ENCODE data around the gene C8B. TPM values are rescaled to one million over a fixed set of nuclear protein-coding genes. Genes with fewer than 3 reads are reported as not detected.

Gene C8B
- total RNA-seq, 1 experiment from 2014 or later: not detected

DNA sequence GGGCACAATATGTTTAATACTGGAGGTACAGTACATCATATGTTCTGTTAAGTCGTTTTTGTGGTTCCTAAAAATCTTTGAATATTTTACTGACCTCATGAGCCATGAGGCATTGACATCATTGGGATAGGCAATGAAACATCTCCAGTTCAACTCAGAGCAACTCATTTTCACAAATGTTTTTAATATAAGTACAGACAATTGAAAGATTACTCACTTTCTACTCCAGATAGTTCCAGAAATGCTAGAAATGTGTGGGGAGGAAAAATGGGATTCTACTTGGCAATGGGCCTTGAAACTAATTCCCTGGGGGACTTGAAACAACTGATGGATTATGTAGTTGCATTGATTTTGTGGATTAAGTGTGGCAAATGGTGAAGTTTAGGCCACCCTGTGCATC lies 7.2 kb upstream of the C8B start:
- DNase-seq (ENCODE audit: low read depth): no peak

GRCh38 chr1:56970280-56970679 lies 4.5 kb upstream of the C8B start:
- DNase-seq (ENCODE audit: low read depth): no peak

GRCh38 chr1:56968878-56969495 lies 3.2 kb upstream of the C8B start:
- DNase-seq (ENCODE audit: low read depth): no peak

DNA sequence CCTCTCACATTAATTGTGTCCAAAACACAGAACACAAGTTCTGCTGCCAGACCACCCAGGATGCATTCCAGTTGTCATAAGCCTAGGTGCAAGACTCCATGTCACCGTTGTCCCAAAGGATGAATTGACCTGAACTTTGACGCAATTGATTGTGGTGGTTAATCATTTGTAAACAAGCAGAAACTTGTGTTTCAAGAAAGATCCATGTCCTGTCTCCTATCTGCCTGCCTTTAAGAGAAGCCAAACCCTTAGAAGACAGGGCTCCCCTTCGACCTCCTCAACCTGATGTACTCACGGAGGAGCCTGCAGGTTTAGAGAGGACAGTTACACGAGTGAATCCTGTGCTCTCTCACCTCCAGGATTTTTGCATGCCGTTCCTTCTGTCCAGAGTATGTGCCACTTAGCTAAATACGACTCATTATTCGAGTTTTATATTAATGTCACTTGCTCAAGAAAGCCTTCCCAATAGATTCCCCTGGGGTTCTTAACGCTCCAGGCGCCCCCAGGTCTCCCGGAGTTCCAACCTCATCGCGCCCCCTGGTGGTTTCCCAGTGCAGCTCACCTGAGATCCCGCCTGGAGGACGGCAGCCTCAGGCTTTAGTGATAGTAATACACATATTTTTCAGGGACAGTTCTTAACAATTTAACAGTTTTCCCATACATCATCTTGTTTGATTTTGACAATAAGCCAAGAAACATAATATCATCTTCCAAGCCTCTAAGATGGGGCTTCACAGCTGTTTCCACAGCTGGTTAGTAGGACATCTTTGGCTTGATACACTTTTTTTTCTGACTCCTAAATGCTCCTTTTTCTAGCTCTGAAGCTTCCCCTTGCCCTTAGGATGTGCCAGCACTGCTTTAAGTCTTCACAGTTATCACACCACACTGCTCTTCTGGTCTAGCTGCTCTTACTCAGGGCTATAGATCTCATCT lies 2.4 kb upstream of the C8B start:
- peak; percentile 35 for DNase-seq (ENCODE audit: low read depth)

- no peak for DNase-seq (ENCODE audit: low read depth)
These were observed 1.5 kb upstream of the C8B start for GRCh38 chr1:56967355-56967754.

GRCh38 chr1:56966698-56966999 lies 834 bp upstream of the C8B start:
- DNase-seq (ENCODE audit: low read depth): no peak

- DNase-seq (ENCODE audit: low read depth): no peak
These were observed 624 bp downstream of the C8B start for GRCh38 chr1:56965191-56965590.

- no peak for DNase-seq (ENCODE audit: low read depth)
These were observed 1.3 kb downstream of the C8B start for GRCh38 chr1:56964349-56965017.

- DNase-seq (ENCODE audit: low read depth): no peak
These were observed 2.1 kb downstream of the C8B start for GRCh38 chr1:56963667-56964066.

DNA sequence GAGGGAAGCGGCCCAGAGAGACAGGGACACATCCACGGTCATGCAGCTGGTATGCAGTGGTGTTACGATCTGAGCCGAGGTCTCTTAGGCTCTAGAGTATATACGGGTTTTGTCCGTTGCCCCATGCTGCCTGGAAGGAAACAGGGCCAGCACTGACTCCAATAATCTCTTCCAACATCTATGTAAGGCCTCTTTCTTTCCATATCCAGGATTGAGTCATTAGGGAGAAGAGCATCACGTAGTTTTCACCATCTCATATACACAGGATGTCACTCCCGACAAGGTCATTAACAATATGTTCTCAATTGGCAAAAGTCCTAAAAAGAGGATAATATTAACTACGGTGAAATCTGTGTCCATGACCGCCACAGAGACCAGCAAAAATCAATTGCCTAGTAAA lies 4.4 kb downstream of the C8B start:
- no peak for DNase-seq (ENCODE audit: low read depth)

- DNase-seq (ENCODE audit: low read depth): peak; percentile 34
These were observed 7.3 kb downstream of the C8B start for GRCh38 chr1:56958526-56958925.

DNA sequence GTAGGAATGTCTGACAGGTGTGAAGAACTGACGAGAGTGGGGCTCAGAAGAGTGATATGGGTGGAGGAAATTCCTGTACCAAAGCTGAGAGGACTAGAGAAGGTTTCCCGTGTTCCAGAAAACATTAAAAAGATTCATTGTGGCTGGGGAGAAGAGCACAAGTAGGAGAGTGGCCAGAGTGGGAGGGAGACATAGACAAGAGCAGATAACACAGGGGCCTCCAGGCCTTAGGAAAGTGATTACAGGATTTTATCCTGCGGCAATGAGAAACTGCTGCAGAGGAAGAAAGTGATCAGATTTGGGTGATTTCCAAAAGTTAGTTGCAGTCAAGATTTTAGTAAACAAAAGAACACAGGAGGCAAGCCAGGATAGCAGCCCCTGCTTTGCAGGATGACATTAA lies 7.9 kb downstream of the C8B start:
- DNase-seq (ENCODE audit: low read depth): no peak

DNA sequence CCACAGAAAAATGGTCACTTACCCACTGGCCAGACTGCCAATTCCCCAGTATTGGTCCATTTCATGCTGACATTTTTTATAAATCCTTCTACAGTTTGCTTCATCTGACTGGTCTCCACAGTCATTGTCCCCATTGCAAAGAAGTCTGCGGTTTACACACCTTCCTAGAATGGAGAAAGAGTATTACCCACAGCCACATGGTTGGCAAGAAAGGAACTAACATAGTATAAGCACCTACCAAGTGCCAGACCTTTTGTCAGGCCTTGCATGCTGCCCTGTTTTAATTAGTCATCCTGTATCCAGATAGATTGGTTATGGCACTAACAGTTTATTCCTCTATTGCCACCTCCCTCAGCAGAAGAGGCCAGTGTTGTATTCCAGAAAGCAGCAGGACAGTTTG lies 11.2 kb downstream of the C8B start:
- no peak for DNase-seq (ENCODE audit: low read depth)

- no peak for DNase-seq (ENCODE audit: low read depth)
These were observed 12.4 kb downstream of the C8B start for GRCh38 chr1:56953386-56953785.

DNA sequence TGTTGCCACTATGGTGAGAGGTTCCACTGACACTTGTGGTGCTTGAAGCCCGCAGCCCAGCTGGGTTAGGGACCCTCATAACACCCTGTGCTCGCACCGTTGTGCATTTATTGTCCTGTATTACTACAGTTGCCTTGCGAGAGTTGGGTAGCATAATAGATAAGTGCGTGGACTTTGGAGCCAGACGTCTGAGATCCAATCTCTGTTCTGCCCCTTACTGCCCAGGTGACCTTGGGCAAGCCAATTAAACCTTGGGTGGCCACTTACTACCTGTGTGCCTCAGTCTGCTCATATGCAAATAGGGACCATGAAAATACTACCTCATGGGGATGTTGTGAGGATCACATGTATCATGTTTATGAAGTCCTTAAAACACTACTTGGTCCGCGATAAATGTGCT lies 13.3 kb downstream of the C8B start:
- DNase-seq (ENCODE audit: low read depth): no peak

- no peak for DNase-seq (ENCODE audit: low read depth)
These were observed 17.3 kb downstream of the C8B start for GRCh38 chr1:56948403-56949023.

GRCh38 chr1:56940039-56940438 lies 25.8 kb downstream of the C8B start:
- no peak for DNase-seq (ENCODE audit: low read depth)

DNA sequence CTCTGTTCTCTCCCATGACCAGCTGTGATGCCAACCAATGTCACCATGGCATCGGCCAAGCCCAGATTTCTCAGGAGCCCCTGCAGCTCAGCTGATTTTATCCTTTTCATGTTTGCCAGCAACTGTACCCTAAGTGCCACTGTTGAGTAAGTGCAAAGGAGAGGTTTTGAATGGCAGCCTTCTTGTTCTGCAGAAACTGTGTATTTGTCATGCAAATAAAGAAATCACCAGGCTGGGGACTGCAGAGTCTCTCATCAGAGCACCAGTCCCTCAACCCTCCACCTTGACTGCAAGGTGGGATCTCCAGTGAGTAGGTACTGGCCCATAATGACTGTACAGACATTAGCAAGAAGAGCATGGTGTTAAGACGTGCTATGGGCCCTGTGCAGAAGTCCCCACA lies 26.6 kb downstream of the C8B start:
- DNase-seq (ENCODE audit: low read depth): no peak

DNA sequence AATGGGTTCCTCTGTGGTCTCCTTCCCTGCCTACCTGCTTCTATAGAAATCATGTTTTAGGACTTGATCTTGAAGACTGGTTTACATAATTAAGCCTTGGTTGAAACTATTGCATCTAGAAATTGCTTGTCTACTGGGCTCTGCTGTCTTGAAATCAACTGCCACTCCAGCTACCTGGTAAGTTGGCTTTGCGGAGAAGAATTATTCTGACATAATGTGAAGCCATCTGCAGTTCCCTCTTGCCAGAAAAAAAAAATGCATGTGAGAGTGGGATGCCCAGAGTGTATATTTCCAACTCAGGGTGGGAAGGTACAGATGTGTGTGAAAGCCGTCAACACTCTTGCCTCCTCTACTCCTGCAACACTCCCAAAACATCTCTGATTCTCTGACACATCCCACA lies 27.2 kb downstream of the C8B start:
- DNase-seq (ENCODE audit: low read depth): no peak

- peak; percentile 43 for DNase-seq (ENCODE audit: low read depth)
These were observed 31.3 kb downstream of the C8B start for GRCh38 chr1:56934430-56935060.

DNA sequence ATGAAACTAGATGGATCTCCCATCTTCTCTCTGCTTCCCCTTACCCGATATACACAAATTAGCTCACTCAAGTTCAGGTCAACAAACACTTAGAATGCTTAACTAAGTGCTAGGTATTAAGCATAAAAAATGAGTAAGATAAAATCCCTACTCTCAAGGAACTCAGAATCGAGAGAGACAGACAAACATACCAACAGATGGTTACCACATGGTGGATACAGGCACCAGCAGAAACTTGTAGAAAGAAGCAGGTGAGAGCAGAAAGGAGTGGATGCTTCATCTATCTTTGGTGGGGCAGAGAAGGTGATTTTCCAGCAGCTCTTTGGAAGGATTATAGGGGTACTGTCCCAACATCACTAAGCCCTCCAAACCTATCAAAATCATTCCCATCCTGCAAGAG lies 32.2 kb downstream of the C8B start:
- no peak for DNase-seq (ENCODE audit: low read depth)

- no peak for DNase-seq (ENCODE audit: low read depth)
These were observed 32.7 kb downstream of the C8B start for GRCh38 chr1:56933161-56933560.
